Activated CD4-positive, alpha-beta T cell treated with anti-CD3 and anti-CD28 coated beads for 1 hour (primary cell): Measurements from ENCODE around the gene UBR1.
A peak's percentile ranks its signal among the peaks of the same experiment; 100 is the strongest.
"Not testable (repeated sequence)": the region's sequence is repeated elsewhere in the genome, so short reads cannot be mapped to it uniquely, and the experiment has no call there.

ENCODE experiments used
- DNase-seq: peaks from one replicate; pipeline ENCODE4 v3.0.0-alpha.2; 2020

Gene UBR1

DNA sequence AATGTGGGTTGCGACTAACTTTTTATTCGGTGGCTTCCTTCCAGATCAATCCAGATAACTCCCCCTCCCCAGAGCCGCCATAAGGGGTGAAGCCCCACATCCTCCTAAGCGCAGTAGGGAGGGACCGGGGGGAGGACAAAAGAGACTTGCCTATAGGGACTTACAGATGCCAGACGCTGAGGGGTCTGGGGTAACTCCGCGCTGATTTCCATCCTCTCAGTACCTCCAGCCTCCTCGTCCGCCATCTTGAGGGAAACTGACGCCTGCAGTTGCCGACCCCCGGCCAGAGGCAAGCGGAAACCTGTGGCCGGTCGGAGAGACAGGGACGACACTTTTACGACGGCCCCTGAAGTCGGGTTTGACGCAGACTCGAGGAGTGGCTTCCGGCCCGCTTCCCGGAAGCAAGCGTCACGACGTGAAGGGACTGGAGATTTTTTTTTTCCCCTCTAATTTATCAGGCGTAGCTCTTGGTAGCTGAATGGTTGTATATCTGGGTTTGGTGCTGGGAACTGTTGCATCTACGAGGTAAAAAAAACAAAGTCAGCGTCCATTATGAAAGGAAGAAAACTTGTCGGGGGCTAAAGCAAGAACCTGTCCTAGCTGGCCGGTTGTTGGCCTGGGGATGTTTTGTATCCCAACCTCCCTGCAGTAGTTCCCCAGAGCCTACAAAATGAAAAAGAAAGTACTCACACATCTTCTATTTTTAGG, at the start of gene UBR1:
TSS of gene UBR1 (minus strand) at position 261 of the 708 bp plus-strand sequence. CDS start at position 245, 16 bp downstream.
- peak; percentile 82 for DNase-seq

GRCh38 chr15:43153269-43153668, 47.4 kb upstream of the UBR1 start:
- no peak for DNase-seq

- no peak for DNase-seq
These were observed 45.9 kb upstream of the UBR1 start for GRCh38 chr15:43151688-43152087.

DNA sequence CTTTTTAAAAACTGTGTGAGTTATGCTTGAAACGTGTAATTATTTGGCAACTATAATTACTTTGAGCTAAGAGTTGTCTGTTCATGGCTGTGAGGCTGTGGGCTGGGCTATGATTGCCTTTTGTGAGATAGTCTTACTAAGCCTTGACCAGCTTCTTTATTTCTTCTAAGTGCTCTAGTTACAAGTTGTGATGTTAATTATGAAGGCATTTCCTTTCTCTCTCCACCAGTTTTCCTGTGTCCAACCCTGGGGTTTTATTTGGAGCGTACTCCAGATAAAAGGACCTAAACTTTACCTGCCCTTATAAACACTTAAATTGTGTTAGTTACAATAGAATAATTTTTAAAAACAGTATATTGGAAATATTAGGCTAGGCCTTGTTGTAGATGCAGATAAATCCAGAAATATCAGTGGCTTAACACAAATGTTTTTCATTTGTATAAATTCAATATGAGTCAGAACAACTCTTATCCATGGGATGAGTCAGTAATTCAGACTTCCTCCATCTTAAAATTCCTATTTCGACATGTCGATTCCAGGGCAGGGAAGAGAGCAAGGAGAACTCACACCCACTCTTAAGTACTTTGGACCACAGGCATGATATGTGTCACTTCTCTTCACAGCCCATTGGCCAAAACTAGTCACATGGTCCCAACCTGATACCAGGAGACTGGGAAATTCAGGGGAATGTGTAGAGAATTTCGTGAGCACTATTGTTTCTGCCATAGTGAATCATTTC, 44.5 kb upstream of the UBR1 start:
- no peak for DNase-seq

GRCh38 chr15:43146184-43146583, 40.3 kb upstream of the UBR1 start:
- no peak for DNase-seq

DNA sequence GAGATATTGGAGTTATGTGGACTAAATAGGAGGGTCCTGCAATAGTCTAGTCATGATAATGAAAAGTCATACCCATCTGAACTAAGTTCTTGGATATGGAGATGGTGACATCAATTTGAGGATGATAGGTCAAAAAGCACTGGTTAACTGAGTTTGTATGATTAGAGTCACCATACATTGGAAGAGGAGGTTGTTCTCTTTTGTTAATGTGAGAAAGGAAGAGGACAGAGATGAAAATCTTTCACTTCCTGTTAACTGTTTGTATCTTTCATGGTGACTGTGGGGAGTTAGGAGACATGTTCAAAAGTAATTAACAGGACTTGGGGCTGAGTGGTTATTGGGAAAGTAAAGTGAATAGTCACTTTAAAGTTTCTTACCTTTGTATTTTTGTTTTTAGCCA, 38.7 kb upstream of the UBR1 start:
- DNase-seq, result no peak

- no peak for DNase-seq
These were observed 37.5 kb upstream of the UBR1 start for GRCh38 chr15:43143203-43143941.

DNA sequence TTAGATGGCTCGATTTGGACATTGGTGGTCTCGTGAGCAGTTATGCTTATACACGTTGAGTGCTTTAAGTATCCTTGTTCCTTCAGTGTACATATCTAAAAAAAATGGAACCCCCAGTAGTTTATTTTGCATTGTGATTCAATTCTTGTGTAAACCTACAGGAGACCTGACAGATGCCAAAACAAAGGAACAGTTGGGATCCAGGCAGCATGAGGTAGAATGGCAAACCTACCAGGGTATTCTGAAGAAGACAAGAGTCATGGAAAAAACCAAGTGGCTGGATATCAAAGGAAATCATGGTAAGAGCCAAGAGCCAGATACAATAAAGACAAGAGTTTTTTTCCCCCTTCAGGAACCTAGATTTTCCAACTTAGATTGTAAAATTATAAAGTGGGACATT, 29.5 kb upstream of the UBR1 start:
- no peak for DNase-seq

- DNase-seq, result no peak
These were observed 28.4 kb upstream of the UBR1 start for GRCh38 chr15:43134157-43134635.

- DNase-seq, result peak; percentile 42
These were observed 27.8 kb upstream of the UBR1 start, which contains the start of gene TMEM62 for GRCh38 chr15:43133430-43134156. Gene TMEM62, plus strand, starts transcription at chr15:43133586. Its CDS starts 217 bp downstream, at chr15:43133803.

DNA sequence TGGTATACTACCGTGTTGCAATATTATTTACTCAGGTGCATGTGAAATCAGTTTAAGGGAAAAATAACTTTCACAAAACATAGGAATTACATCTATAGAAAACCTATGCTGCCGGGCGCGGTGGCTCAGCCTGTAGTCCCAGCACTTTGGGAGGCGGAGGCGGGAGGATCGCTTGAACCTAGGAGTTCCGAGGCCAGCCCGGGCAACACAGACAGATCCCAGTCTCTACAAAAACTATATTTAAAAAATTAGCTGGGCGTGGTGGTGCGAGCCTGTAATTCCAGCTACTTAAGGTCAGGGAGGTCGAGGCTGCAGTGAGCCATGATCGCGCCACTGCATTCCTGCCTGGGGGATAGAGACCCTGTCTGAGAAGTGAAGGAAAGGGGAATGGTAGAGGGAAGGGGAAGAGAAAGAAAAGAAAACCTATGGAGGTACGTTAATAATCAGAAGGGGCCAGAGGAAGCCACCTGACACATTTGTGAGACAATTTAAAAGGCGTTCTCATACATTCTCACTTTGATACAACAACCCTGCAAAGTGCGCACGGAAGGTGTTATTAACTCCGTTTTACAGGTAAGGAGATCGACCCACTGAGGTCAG, 27.1 kb upstream of the UBR1 start:
- DNase-seq, result no peak

GRCh38 chr15:43128980-43129335, 23.1 kb upstream of the UBR1 start:
- no peak for DNase-seq

GRCh38 chr15:43128174-43128979, 22.5 kb upstream of the UBR1 start:
- DNase-seq, result not testable (repeated sequence)

DNA sequence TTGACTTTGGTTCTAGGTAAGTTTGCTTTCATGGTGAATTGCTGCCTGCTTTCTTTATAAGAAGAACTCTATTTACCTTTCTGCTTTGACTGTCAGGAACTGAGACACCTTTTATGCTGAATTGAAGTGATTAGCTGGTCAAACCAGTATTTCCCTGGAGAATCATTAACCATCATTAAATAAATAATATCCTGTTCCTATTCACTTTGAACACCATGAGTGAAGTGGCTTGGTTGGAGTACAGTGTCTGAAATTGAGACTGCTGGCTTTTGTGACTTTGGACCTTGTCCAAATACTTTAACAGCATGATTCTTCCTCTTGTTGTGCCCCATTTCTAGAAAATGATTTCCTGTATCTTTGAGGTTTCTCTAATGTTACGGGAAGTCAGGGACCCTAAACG, 21.9 kb upstream of the UBR1 start:
- no peak for DNase-seq

GRCh38 chr15:43126356-43126755, 20.5 kb upstream of the UBR1 start:
- DNase-seq, result no peak

DNA sequence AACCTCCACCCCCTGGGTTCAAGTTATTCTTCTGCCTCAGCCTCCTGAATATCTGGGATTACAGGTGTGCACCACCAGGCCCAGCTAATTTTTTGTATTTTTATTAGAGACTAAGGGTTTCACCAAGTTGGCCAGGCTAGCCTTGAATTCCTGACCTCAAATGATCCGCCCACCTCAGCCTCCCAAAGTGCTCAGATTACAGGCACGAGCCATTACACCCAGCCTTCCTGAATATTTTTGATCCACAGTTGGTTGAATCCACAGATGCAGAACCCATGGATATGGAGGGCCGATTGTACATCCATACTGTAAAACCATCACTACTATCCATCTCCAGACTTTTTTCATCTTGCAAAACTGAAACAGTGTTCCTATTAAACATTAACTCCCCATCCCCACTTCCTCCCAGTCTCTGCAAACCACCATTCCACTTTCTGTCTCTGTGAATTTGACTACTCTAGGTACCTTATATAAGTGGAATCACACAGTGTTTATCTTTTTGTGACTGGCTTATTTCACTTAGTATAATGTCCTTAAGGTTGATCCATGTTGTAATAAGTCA, 19.3 kb upstream of the UBR1 start:
- DNase-seq, result no peak

- DNase-seq, result no peak
These were observed 16.0 kb upstream of the UBR1 start for GRCh38 chr15:43121863-43122262.

DNA sequence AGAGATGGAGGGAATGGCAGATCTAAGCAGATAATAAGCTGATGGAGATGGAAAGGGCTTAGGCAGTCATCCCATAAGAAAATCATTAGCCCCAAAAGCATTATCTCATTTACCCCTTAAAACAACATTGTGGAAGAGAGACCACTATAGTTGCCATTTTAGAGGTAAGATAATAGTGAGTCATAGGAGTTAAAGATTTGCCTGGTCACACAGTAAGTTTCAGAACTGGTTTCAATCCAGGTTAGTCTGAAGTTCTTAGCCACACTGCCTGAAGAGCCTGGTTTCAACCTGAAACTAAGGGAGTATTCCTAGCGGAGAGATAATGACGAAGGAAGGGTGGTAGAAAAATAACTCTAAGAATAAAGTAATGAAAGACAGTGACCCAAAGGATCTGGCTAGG, 13.0 kb upstream of the UBR1 start:
- DNase-seq, result no peak

DNA sequence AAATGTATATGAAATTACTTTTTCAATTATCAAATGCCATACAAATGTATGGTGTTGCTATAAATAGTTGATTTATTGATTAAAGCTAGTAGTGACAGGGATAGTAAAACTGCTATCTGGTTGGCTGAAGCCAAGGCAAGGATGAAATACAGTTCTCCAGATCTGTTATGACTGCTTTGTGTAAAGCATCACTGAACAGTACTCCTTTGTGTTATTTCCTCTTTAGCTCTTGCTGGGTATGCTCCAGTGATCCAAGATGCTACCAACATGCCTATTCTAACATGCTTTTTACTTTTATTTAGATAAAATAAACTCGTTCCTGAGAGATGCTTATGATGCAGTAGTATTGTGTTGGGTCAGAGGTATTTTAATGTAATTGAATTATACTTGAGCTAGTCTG, 12.4 kb upstream of the UBR1 start:
- no peak for DNase-seq

- no peak for DNase-seq
These were observed 5.5 kb upstream of the UBR1 start for GRCh38 chr15:43111354-43111753.

DNA sequence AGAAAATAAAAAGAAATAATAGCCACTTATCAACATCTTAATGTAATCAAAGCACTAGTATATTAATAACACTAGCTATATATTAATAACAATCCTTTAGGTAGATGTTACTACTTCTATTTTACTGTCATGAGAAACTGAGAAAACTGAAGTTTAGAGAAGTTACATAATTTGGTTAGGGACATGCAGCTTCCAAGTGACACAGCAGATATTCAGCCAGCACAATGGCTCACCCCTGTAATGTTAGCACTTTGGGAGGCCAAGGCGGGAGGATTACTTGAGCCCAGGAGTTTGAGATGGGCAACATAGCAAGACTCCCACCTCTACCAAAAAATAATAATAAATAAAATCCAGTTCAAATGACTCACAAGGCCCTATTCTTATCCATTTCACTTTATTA, 1.9 kb upstream of the UBR1 start:
- DNase-seq, result no peak
